Measurements from ENCODE around the gene CXCL17.

Gene CXCL17

GRCh38 chr19:42397263-42398166 is 45.2 kb downstream of the CXCL17 start:
- no peak for DNase-seq

- peak; percentile 99 for DNase-seq
These were observed 46.1 kb downstream of the CXCL17 start for GRCh38 chr19:42396381-42397262.

GRCh38 chr19:42394751-42395150 is 48.0 kb downstream of the CXCL17 start:
- no peak for DNase-seq

- DNase-seq = no peak
These were observed 50.6 kb downstream of the CXCL17 start for GRCh38 chr19:42392165-42392564.

- no peak for DNase-seq
These were observed 52.8 kb downstream of the CXCL17 start, which contains the start of gene CNFN for GRCh38 chr19:42389899-42390298. Gene CNFN, minus strand, starts transcription at chr19:42390297. Its CDS starts 1,260 bp downstream, at chr19:42389037.

GRCh38 chr19:42388851-42389489 is 53.8 kb downstream of the CXCL17 start:
- DNase-seq = no peak

GRCh38 chr19:42386974-42387707 is 55.6 kb downstream of the CXCL17 start:
- DNase-seq = peak; percentile 82

- DNase-seq = no peak
These were observed 62.6 kb downstream of the CXCL17 start for GRCh38 chr19:42380155-42380554.
